CD4-positive, alpha-beta T cell treated with Interleukin-2 at 100 ng/mL for 4 hours (primary cell): ENCODE results near the gene DUSP2.

Experiments used
- DNase-seq: peaks from one replicate; pipeline ENCODE4 v3.0.0-alpha.2; 2020; ENCODE audit warnings: low spot score

Gene DUSP2

GRCh38 chr2:96131152-96131812, 14.0 kb downstream of the DUSP2 start:
- DNase-seq, result peak; percentile 40

- DNase-seq, result no peak
Observed at GRCh38 chr2:96130483-96130882, 14.8 kb downstream of the DUSP2 start.

- DNase-seq, result no peak
Observed at GRCh38 chr2:96129528-96130120, 15.6 kb downstream of the DUSP2 start.

DNA sequence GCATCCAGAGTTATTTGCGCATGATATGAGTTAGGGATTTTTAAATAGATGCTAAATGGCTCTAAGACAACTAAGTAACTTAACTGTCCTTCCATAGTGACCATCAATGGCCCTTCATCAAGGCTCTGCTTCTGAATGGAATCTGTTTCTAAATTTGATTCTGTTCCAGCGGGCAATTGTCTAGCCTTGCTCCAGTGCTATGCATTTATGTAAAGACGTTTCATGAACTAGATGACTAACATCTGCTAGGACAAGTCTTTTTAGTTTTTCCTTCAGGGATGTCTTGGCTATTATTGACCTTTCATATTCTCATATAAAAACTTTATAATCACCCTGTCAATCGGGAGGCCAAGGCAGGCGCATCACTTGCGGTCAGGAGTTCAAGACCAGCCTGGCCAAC, 16.8 kb downstream of the DUSP2 start:
- no peak for DNase-seq

DNA sequence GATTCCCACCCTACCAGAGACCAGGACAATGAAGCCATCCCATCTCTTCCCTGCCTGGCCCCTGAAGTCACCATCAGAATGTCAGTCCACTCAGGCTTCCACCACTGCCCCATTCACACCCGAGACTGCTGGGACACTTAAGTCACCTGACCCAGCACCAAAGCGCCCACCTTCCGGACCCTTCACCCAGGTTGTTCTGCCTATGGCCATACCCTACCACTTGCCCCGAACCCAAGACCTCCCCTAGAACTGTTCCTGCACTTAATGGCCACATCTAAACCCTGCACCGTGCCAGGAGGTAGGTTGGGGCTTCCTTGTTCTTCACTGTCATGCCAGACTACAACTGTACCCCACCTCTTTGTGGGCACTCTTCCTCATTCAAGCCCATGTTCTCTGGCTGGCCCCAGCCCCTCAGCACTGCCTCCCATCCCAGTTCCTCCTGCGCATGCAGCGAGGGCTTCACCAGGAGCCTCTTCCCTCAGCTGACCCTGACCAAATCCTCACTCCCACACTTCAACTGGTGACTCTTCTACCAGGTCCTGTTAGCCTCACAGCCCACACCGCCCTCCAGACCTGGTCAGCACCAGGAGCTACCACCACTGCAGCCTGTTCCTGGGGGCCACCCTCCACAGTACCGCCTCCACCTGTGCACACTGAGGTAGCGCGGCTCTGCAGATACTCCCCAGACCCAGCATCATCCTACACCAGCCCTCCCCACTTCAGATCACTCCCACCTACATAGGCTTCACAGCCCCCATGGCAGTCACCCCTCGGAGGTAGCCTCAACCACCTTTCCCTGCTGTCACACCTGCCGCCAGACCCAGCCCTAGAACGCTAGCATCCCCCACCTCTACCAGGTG, 20.6 kb downstream of the DUSP2 start:
- DNase-seq, result no peak

DNA sequence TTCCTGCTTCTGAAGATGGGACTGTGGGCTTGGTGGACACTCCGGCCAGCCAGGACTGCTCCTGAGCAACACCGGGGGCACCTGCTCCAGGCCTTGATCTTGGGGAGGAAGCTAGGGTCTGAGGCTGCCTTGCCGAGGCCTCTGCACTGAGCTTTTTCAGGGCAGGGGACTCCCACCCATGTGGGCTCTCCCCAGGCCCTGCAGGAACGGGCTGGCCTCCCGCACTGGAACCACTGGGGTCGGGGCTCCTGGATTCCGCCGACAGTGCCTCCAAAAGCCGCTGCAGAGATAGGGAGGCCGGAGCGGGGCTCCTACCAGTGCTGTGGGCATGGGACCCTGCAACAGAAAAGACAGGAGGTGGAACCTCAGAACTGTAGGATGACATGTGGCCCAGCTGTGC, 21.3 kb downstream of the DUSP2 start:
- no peak for DNase-seq

GRCh38 chr2:96123290-96123689, 21.9 kb downstream of the DUSP2 start:
- no peak for DNase-seq

DNA sequence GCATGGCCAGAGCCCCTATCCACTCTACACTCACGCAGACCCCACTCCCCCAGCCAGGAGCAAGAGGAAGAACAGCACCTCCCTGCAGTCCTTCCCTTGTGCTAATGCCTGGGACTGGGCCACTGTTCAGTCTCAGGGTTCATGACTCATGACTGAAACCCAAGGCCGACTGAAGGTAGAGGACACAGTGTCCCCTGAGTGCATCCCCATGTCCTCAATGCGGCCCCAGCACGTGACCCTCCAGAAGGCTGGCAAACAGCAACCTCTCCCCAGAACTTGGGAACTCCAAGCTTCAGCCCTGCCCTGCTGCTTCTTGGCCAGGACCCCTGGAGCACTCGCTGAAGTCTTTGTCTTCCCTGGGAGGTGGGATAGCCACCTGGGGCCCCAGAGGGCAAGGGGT, 22.8 kb downstream of the DUSP2 start:
- DNase-seq, result no peak

DNA sequence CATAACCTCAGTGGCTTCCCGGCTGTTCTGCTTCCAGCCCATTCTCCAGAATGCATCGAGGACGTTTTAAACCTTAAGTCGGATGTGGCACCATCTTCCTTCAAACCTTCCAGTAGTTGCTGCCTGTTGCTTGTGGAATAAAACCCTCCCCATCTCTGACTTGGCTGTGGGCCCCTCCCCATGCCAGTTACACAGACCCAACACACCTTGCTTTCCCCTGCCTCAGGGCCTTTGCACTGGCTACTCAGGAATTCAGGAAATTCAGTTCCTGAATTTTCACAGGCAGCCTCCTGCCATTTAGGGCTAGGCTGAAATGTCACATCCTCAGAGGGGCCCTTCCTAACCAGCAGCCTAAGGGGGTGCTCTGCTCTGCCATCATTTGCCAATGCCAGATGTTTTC, 23.8 kb downstream of the DUSP2 start:
- no peak for DNase-seq

- DNase-seq, result no peak
Observed at GRCh38 chr2:96120991-96121390, 24.2 kb downstream of the DUSP2 start.

DNA sequence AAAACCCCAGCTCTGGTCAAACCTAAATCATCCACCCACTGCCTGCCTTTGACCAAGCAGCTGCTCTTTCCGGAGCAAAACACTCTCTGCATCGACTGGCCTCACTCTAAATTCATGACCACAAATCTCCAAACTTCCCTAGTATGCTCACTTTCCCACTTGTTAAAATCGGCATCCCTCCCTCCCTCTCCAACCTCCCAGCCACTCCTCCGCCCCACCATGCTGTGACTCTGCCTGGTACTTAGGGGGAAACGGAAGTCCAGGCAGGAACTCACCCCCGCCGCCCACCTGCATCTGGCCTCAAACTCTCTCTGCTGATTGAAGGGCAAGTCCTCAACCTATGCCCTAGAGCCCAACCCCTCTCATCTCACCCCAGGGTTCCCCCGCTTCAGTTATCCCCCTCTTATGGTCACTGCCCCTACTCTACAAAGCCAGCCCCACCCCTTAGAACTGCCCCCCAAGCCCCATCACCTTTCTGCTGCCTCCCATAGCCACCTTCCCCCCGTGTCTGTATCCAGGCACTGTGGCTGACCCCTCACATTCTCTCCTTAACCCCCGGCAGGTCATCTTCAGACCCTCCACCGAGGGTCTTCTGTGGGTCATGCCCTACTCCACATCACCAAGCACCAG, 25.0 kb downstream of the DUSP2 start:
- no peak for DNase-seq

GRCh38 chr2:96119389-96119751, 25.9 kb downstream of the DUSP2 start:
- DNase-seq, result no peak

DNA sequence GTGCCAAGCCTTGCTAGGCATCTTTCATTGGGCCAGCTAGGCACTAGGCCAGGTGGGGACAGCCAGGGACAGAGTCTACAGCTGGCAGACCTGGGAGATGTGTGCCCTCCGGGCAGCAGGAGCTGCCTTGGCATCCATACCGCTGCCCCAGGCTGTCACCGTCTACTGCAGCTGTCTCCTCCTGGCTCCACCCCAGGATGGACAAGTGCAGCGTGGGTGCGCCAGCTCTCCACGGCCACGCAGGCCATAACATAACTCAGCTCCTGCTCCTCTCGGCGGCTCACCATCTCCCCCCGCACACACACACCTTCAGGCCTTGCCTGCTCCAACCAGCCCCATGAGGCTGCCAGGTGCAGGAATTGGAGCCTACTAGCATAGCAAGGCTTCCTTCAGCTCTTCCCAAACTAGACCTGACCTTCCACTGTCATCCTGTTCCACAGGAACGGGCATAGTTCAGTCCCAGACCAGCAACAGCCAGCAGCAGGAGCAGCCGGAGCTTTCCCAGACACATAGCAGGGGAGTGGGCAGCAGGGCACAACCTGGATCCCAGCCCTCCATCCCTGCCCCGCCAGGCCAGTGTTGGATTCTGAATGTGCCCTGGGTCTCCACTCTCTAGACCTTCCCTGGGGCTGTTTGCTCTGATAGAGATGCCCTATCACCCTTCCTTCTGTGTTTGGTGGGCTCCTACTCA, 26.4 kb downstream of the DUSP2 start:
- DNase-seq, result no peak

DNA sequence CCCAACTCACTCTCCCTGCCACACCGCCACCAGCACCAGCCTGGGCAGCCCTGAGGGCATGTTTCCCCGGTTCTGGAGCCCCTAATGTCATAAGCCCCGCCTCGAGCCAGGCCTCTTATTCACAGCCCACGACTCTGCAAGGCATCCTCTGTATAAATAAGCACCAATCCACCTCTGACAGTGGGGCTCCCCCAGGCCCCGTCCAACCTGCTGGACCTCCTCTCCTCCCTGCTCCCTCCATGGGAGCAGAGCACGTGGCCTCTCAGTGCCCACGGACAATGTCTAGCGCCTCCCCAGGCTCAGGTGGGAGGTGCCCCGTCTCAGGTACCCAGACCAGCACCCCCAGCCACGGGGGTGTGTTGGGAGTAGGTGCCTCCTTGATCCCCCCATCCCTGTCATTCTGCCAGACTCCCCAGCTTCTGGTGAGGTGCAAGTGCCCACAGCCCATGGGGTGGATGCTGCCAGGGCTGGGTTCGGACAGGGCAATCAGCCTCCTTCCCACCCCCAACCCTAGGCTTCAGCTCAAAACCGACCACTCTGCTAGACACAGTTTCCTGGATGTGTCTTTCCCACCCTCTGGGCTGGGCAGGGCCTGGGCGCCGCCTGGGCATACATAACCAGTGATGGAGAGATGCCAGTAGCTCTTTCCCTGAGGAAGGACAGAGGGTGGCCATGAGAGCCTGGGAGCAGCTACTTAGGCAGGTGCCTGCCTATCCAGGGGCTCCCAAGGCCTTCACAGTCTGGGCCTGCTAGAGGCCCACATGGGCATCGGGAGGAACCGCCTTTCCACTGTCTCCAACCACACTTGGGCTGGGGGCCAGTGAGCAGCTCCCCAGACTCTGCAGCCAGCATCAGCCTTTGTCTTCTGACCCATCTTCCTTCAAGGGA, 27.3 kb downstream of the DUSP2 start:
- no peak for DNase-seq

DNA sequence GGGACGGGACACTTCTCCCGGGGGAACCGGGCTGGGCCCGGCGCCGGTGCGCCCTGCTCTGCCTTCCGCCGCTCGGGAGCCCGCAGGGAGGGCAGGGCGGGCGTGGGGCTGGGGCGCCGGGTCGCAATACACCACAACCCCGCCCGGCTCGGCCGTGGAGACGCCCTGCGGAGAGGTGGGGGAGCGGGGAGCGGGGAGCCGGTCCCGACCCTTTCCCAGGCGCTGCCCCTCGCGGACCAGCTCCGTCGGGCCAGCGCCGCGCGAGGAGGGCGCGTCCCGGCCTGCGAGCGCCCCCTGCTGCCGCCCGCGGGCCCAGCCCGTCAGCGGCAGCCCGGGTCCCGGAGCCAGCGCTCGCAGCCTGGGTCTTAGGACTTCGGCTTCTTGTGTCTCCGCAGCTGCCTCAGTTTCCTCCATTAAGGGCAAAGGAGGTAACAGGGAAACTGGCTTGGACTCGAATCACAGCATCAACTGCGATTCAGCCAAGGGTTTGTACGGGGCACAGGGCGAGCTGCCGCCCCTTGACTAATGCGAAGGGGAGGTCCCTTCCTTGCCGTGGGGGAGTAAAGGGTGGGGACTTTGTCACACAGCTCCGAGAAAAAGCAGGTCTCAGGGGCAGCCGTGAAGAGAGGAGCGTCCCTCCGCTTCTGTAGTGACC, 28.2 kb downstream of the DUSP2 start:
- DNase-seq, result peak; percentile 54

GRCh38 chr2:96116424-96116878, 28.8 kb downstream of the DUSP2 start, which contains the start of gene ADRA2B:
Gene ADRA2B, minus strand, starts transcription at chr2:96116571. Its CDS starts 422 bp downstream, at chr2:96116149.
- DNase-seq, result peak; percentile 82

GRCh38 chr2:96115631-96116423, 29.4 kb downstream of the DUSP2 start:
- DNase-seq, result no peak

DNA sequence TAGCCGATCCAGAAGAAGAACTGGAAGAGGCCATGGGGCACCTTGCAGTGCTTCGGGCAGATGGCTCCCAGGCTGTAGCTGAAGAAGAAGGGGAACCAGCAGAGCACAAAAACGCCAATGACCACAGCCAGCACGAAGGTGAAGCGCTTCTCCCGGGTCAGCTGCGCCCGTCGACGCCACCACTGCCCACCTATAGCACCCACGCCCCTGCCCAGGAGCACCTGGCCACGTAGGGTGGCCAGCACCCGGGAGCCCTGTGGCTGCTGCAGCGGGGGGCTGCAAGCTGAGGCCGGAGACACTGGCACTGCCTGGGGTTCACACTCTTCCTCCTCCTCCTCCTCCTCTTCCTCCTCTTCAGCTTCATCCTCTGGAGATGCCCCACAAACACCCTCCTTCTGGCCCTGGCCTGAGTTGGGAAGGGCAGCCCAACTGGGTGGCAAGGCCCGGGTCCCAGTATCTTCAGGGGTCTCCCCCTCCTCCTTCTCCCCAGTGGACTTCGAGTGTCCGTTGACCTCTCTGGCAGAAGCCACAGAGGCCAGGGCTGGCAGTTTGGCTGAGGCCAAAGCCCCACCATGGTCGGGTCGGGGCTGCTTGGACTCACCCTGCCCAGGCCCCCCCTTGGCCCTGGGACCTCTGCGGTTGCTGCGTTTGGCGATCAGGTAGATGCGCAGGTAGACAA, 30.2 kb downstream of the DUSP2 start:
- no peak for DNase-seq

- no peak for DNase-seq
Observed at GRCh38 chr2:96114546-96114902, 30.7 kb downstream of the DUSP2 start.
